HT1080 (cell line): ENCODE measurements around the gene OTOS. TPM values are rescaled to one million over a fixed set of nuclear protein-coding genes. Genes with fewer than 3 reads are reported as not detected.

Experiments
- DNase-seq: peaks from one replicate; pipeline ENCODE4 v3.0.0-alpha.2; 2015; ENCODE audit warnings: low read depth
- total RNA-seq: library from RNA; depleted of rRNA; stranded (reverse); fragments of >200 nt; shearing (Covaris generic); gene quantifications from 2 replicates; pipeline ENCODE4 v1.2.3, GENCODE V29; 2014

OTOS gene
- total RNA-seq, 1 experiment from 2014 or later, result not detected

DNA sequence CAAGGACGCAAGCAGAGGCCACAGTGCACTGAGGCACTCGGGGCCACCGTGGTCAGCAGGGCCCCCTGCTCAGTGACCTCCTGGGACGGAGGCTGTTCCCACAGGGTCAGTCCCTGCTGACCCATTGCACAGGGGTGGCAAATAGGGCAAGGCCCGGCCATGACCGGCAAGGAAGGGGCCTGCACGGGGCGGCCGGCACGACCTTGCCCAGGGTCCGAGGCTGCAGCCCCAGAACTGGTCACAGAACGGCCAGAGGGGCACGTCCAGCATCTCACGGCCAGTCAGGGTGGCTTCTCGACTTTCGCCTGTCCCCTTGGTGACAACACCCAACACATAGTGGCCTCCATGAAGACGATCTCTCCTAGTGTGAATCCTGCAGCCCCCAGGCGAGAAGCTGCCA, 27.6 kb upstream of the OTOS start:
- DNase-seq, result no peak

- DNase-seq, result no peak
Measured at GRCh38 chr2:240167588-240167880, 27.1 kb upstream of the OTOS start.

DNA sequence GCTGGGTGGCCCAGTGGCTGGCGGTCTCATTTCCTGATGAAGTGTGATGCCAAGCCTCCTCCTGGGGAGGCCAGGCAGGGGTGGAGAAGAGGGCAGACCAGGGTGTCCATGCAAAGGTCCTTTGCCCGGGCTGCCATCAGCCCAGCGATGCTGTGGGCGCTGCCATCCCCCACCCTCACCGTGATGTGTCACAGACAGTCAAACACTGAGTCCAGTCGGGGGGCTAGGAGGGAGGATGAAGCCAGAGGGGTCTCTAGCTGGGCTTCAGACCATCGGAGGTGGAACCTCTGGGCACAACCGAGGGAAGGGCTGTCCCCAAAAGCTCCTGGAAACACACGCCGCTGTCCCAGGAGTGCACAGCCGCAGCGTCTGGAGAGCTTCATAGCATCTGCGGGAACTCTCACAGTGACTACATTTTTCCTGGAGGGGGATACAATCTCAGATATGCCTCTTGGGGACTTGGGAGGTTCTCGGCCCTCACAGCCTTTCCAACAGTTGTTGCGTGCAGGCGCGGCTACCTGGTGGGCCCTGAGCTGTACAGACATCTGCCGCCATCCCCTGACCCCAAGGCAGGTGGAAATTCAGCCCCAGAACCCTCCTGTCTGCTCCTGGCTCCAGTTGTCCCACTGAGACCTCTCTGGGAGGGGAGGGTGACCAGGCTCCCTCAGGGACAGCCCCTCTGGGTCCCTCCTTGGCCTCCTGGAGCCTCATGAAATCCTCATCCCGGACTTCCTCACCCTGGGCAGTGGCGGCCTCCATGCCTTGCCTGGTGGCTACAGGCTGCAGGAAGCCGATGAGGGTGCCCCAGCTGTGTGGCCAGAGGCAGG, 26.5 kb upstream of the OTOS start:
- no peak for DNase-seq

- no peak for DNase-seq
Measured at GRCh38 chr2:240166191-240166590, 25.7 kb upstream of the OTOS start.

DNA sequence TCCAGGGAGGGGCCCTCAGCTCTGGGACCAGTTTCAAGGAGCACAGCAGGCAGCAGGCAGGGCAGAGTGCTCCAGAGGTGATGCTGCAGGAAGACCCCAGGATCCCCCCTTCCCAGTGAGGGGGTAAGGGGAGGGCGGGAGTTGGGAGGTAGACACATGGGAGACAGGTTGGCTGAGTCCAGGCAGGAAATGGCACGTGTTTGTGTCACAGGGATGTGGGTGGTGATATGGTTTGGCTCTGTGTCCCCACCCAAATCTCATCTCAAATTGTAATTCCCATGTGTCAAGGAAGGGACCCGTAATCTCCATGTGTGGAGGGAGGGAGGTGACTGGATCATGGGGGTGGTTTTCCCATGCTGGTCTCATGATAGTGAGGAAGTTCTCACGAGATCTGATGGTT, 25.2 kb upstream of the OTOS start:
- no peak for DNase-seq

DNA sequence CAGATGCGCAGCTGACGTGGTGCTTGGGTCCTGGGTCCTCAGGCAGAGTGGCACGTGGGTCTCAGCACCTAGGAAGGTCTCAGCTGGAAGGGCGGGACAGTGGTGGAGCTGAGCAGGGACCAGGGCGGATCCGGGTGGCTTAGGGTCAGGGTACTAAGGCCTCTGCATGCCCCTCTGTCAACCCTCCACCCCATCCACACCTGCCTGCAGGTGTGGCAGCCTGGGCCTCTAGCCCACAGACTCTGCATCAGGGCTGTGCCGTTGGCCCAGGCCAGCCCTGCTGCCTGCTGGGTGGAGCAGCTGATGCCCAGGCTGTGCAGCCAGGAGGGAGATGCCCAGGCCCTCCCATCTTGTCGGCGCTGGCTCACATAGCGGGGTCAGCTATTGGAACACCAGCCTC, 24.6 kb upstream of the OTOS start:
- DNase-seq, result no peak

- no peak for DNase-seq
Measured at GRCh38 chr2:240164586-240164985, 24.1 kb upstream of the OTOS start.

DNA sequence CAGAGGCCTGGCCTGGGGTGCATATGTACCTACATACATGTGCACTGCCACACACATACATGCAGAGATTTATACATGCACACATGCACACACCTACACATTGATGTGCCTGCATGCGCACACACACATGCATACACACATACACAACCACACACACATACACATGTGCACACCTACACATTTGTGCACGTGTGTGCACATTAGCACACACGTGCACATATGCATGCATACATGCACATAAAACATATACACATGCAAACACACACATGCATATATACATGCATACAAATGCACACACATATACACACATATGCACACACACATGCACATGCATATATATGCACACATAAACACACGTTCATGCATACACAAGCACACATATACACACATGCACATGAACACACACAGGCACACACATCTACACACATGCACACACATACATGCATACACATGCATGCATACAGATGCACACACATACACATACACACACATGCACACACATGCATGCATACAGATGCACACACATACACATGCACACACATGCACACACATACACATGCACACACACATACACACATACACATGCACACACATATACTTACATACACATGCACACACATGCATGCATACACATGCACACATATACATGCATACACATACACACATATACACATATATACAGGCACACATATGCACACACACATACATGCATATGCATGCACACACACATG, 23.6 kb upstream of the OTOS start:
- DNase-seq, result no peak

GRCh38 chr2:240162939-240163714, 22.7 kb upstream of the OTOS start:
- DNase-seq, result no peak

DNA sequence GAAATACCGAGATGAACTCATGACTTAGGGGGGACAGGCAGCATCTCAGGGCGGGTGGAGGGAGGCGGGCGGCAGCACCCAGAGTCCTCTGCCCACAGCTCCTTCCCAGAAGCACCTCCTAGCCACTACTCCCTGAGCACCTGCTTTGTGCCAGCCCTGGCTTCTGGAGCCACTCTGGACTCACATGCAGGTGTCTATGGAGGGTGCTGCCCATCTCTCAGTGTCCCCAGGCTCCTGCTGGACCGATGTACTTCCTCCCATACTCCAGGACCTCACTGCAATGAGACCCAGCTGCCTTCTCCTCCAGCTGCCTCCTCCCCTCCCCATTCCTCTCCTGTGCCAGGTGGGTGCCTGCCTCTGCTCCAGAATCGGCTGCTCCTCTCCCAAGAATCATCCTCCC, 22.1 kb upstream of the OTOS start:
- DNase-seq, result no peak

DNA sequence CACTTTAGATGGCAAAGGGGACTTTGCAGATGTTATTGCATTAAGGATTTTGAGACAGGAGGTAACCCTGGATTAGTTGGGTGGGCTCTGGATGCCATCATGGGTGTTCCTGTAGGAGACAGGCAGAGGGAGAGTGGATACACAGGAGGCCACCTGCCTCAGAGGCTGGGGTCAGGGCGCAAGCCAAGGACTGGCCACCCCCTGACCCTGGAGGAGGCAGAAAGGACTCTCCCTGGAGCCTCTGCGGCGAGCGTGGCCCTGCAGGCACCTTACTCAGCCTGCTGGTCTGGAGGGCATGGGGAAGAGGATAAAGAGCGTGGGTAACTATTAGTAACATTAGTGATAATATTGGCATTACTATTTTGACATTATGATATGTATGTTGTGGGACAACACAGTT, 21.6 kb upstream of the OTOS start:
- DNase-seq, result no peak

- no peak for DNase-seq
Measured at GRCh38 chr2:240161087-240161750, 20.8 kb upstream of the OTOS start.

GRCh38 chr2:240160291-240161086, 20.0 kb upstream of the OTOS start:
- no peak for DNase-seq

- DNase-seq, result no peak
Measured at GRCh38 chr2:240159251-240159839, 18.9 kb upstream of the OTOS start.

GRCh38 chr2:240157147-240157470, 16.7 kb upstream of the OTOS start:
- DNase-seq, result no peak

DNA sequence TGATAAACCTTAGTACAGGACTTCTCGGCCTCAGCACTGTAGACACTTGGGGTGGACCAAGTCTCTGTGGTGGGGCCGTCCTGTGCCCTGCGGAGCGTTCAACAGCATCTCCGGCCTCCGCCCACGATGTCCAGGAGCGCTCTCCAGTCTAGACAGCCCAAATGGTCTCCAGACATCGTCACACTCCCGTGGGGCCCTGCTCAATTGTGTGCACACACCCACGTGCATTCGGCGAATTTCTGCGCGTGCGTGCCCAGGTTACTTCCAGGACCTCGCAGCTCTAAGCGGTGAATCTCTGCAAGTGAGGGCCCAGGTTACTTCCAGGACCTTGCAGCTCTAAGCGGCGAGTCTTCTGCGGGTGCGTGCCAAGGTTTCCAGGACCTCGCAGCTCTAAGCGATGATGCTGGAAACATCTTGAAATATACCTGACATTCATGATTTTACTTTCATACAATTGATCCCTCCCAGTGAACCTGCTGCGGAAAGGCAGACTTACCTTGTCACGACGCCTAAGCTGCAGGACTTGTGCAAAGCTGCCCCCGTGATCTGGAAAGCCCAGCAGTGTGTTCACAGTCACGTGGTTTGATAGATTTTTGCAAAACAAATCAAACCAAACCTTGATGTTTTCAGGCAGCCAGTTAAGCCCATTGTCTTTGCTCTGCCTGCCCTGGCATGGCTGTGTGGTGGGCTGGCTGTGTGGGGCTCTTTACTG, 16.1 kb upstream of the OTOS start:
- DNase-seq, result no peak

DNA sequence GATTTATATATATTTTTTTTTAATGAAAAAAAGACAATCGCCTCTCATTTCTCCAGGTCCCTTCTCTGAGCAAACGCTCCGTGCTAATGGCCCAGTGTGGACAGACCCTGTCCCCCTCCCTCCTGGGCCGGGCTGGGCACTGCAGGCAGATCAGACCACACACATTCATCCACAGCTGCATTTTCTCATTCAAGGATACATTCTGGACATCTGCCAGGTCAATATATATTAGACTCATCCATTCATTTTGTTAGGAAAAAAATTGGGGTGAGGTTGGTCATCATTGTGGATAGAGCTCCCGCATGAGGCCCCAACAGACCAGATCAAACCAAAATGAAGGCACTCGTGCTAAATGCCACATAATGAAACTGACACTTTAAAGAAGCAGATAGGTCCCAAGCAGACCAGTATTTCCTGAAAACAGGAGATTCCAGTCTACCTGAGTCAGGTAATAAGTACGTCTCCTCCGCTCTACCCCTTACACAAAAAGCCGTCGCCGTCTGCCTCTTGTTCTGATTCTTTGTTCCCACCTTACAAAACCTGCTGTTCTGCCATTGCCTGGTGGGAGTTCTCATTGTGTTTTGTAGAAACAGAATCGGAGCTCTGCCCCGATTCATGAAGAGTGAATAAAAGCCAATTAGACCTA, 15.4 kb upstream of the OTOS start:
- DNase-seq, result no peak

DNA sequence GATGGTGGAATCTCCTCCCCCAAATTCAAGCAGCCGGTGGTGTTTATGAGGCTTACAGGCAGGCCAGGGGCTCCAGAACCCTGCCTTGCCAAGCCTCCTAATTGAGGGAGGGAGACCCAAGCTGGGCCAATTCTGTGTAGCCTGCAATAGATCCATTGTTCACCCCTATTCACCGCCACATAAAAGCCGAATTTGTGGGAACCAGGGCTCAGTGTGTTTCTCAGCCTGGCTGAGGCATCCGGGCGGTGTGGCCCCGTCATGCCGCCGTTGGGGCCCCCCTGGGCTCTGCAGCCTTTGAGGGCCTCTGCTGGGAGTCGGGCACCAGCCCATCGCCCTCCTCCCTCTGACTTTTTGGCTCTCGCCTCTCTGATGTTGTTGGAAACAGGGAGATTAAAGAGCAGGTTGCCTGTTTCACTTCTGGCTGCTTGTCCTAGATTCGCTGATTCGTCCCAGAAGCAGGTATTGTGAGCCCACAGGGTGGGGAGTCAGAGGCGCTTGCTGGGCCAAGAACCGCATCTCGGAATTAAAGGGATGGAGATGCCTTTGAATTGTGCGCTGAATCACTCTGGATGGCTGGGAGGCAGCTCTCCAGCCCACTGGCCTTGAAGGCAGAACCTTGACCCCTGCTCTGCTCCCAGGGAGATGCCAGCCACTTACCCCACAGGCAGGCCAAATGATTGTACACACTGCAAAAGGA, 14.7 kb upstream of the OTOS start:
- no peak for DNase-seq

DNA sequence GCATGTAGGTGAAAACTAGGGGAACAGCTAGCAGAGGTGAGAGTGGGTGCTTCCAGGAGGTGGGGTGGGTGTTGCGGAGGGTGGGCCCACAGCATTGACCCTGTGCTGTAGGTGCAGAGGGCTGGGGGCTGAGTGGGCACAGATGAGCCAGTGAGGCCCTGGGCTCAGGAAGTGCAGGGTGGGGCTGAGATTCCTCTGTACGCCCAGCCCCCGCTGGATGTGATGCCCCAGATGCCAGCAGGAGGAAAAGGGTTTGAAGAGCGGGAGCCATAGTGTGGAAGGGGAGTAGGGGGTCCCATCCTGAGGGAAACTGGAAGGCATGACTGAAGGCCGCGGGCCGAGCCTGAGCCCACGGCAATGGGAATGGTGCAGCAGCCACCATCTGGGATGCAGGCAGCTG, 14.1 kb upstream of the OTOS start:
- no peak for DNase-seq
